ENCODE results near the gene MYL3. TPM values are rescaled to one million over a fixed set of nuclear protein-coding genes. Genes with fewer than 3 reads are reported as not detected.

The MYL3 gene
- total RNA-seq, 4 donors from 2014 or later: 0.82 to 16.1 (median 1.4) TPM; not detected in 1

DNA sequence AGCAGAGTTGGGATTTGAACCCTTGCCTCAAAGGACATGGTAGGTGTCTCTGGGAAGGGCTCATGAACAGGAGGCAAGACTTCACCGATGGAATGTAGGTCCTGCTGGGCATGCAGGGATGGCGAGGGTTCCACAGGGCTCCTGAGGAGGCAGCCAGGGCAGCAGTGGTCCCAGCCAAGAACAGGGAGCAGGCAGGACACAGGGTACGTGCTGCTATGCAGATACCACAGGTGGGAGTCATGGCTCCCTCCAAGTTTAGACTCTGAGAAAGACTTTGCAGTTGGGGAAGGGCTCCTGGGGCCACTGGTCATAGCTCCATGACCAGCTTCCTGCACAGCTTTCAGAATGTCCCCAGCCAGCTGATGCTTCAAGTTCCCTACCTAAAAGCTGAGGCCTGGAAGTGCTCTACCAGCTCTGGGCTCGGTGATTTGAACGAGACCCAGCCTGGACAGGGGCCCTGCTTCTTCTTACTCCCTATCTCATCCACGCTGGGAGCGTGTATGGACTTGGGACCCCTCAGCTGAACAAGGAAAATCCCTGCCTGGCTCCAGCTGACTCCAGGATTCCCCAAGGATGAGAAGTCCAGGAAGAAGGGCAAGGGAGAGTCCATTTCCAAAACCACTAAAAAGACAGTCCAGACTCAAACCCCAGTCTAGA, 747 bp downstream of the MYL3 start:
- TF ChIP-seq POLR2A (IDR thresholded peaks at IDR 0.05) (no peak), EP300 (IDR thresholded peaks at IDR 0.05; ENCODE audit: low read depth) (no peak), POLR2AphosphoS5 (IDR thresholded peaks at IDR 0.05) (no peak), CTCF (IDR thresholded peaks at IDR 0.05) (no peak)

DNA sequence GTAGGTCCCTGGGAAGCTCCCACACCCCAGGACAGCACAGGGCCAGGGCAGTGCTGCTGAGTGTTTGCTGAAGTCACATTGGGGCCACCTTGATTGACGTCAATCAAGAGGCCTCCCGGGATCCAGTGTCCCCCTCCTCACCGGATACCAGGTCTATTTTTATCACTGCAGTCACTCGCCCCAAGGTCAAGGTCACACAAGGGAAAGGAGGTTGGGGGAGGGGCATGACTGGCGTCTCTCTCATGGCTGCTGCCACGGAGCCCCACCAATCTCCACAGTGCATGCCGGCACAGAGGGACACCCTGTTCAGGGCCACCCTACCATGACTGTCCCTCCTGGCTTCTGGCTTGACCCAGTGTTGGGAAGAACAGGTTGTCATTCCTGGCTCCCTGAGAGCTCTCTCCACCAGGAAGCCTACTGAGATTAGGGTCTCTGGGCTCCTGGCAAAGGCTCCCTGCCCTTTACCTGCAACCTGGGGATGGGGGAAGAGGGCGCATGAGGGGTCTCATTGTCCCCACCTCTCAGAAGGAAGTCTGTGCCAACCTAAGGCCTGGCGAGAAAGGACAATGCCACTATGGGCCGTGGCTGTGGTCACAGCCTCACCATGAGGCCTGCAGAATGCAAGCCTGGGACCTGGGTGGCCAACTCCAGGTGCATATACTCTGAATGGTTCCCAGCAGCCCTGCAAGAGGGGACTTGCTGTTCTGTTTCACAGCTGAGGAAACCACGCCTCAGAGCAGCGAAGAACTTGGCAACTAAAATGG, 1.5 kb downstream of the MYL3 start:
- H3K4me1 ChIP-seq: no peaks in the 10 kb centered on the region
- no peaks in the 10 kb centered on the region for H3K36me3 ChIP-seq
- H3K9me3 ChIP-seq: no peaks in the 10 kb centered on the region
- H3K4me3 ChIP-seq: no peak overlapping the region
- in situ Hi-C loops (cut with MboI; ENCODE audit: low pct_ligation_motif_present in 1 of 4, low pct_unique_long_range_greater_than_20kb in 1 of 4, low sequenced_read_pairs in 3 of 4): loop anchor here in 3 of 4 donors (25.0 kb wide), 3 partner anchors 149 to 501 kb away; partner anchors contain the start of genes PRSS50 (in 1 of the 3) and TMIE (in 1 of the 3)
- TF ChIP-seq POLR2AphosphoS5 (IDR thresholded peaks at IDR 0.05) (no peak), EP300 (IDR thresholded peaks at IDR 0.05; ENCODE audit: low read depth) (no peak), POLR2A (IDR thresholded peaks at IDR 0.05) (no peak), CTCF (IDR thresholded peaks at IDR 0.05) (no peak)
- WGBS, 2 donors (ENCODE audit: low coverage in 1 of 2): 77 to 100% methylated on average over 1 to 12 of the region's 12 CpGs
- intact Hi-C loops (cut with DNase I; ENCODE audit: low total_unique reads): loop anchor here (10.0 kb wide), 1 partner anchor 157 kb away; the partner anchor contains the start of gene TMIE
- DNase-seq: no peak
- H3K27ac ChIP-seq: no peak overlapping the region
- H3K27me3 ChIP-seq: no peaks in the 10 kb centered on the region

More for the DNA sequence above, 747 bp downstream of the MYL3 start:
- Histone ChIP-seq H3K27me3 (no peaks in the 10 kb centered on the region), H3K4me1 (peaks cover 7% of the 10 kb centered on the region in 4 donors), H3K4me3 (no peak overlapping the region), H3K27ac (no peak overlapping the region), H3K36me3 (no peaks in the 10 kb centered on the region), H3K9me3 (no peaks in the 10 kb centered on the region)
- DNase-seq: no peak
- 75 to 85% methylated on average over 2 to 7 of the region's 7 CpGs for WGBS, 2 donors (ENCODE audit: low coverage in 1 of 2)
- in situ Hi-C loops (cut with MboI; ENCODE audit: low pct_ligation_motif_present in 1 of 4, low pct_unique_long_range_greater_than_20kb in 1 of 4, low sequenced_read_pairs in 3 of 4): loop anchor here in 3 of 4 donors (25.0 kb wide), 3 partner anchors 150 to 500 kb away; partner anchors contain the start of genes PRSS50 (in 1 of the 3) and TMIE (in 1 of the 3)
- intact Hi-C loops (cut with DNase I; ENCODE audit: low total_unique reads): loop anchor here (10.0 kb wide), 1 partner anchor 158 kb away; the partner anchor contains the start of gene TMIE

GRCh38 chr3:46860810-46861604, 2.2 kb downstream of the MYL3 start:
- no peaks in the 10 kb centered on the region for H3K36me3 ChIP-seq
- 90% methylated on average over 10 of the region's 10 CpGs; no CpG with 5 or more reads in 1 of the 2 donors for WGBS, 2 donors (ENCODE audit: low coverage in 1 of 2)
- intact Hi-C loops (cut with DNase I; ENCODE audit: low total_unique reads) (loop anchor here (10.0 kb wide), 1 partner anchor 156 kb away; the partner anchor contains the start of gene TMIE), in situ Hi-C loops (cut with MboI; ENCODE audit: low pct_ligation_motif_present in 1 of 4, low pct_unique_long_range_greater_than_20kb in 1 of 4, low sequenced_read_pairs in 3 of 4) (loop anchor here in 3 of 4 donors (25.0 kb wide), 3 partner anchors 149 to 501 kb away; partner anchors contain the start of genes PRSS50 (in 1 of the 3) and TMIE (in 1 of the 3))
- H3K4me3 ChIP-seq: no peak overlapping the region
- H3K4me1 ChIP-seq: no peaks in the 10 kb centered on the region
- TF ChIP-seq EP300 (IDR thresholded peaks at IDR 0.05; ENCODE audit: low read depth) (no peak), CTCF (IDR thresholded peaks at IDR 0.05) (no peak), POLR2A (IDR thresholded peaks at IDR 0.05) (no peak), POLR2AphosphoS5 (IDR thresholded peaks at IDR 0.05) (no peak)
- H3K27me3 ChIP-seq: no peaks in the 10 kb centered on the region
- no peak for DNase-seq
- no peak overlapping the region for H3K27ac ChIP-seq
- H3K9me3 ChIP-seq: no peaks in the 10 kb centered on the region
